Epidermal melanocyte (primary cell): ENCODE measurements around the gene ZMYND12.

Source experiments
- DNase-seq: peaks from one replicate; pipeline ENCODE4 v3.0.0; 2011; ENCODE audit warnings: low spot score; ENCODE audit not compliant: insufficient read length

The ZMYND12 gene

DNA sequence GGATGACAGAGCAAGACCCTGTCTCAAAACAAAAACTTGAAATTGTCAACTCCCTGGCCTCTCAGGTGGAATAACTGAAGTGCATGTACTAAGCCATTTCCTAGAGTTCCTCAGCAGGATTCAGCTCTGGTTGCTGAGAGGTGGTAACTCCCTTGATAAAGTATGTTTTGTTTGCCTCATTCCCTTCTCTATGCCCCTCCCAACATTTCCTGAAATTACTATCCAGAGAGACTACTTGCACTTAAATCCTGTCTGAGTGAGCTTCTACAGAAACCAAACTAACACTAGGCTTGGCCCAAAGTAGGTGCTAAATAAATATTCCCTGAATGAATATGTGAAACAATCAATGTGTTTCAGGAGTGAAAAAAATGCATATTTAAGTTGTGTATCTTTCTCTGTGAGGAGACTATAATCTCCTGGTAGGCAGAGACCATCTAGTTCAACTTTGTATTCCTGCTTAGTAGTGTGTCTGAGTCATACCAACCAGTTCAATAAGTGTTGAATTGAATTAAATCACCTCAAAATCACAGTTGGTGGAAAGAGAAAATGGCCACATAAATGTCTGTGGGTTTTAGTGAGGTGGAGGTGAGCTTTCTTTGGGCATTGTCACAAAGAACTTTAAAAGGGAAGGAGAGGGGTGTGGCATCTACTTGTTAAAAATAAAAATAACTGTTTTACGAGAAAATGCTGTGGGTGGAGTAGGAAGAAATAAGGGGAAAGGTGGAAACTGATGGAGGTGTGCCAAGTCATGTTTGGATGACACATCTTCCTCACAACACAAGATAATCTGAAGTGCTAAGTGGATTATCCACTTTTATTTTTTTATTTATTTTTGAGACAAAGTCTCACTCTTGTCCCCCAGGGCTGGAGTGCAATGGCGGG is 62.6 kb downstream of the ZMYND12 start:
- DNase-seq, result no peak

DNA sequence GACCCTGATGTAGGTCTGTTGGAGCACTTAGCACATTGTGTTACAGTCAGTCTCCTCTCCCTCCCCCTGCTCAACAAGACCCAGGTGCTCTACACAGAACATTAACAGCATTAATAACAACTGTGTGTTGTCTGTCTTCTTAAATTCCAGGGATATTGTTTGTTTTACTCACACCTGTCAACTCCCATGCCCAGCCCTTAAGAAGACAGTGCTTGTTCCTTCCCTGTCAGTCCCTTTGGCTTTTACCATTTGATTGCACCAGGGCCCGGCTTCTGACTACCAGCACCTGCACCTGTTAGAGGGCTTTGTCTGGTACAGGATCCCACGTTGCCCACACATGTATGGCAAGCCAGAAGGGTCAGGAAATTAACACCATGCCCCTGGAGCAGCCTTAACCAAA is 63.6 kb downstream of the ZMYND12 start:
- DNase-seq, result no peak

DNA sequence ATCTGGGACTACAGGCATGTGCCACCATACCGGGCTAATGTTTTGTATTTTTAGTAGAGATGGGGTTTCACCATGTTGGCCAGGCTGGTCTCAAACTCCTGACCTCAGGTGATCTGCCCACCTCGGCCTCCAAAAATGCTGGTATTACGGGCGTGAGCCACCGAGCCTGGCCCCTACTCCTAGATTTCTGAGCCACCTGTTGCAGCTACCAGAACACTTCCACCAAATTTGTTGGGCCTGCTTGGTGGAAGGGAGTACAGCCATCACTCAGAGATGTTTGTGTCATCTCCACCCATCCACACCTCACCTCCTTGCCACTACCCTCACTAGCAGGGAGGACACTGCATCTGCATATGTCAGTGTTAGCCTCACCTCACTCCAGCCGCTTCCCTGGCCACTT is 69.8 kb downstream of the ZMYND12 start:
- no peak for DNase-seq

DNA sequence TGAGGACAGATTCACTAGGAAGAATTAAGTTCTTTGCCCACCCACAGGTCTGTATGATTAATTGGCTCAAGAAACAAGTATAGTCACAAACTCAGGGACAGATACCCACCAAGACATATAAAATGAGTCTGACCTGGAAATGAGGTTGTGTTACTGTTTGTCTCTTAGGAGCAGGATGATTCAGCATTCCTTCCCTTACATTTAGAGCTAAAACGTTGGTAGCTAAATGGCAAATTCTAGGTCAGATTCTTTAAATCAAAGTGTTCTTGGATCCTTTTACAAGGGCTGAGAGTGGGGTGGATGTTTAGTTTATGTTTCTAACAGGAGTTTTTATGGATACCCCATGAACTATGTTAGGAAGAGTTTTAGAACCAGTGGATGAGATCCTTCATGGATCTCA is 70.5 kb downstream of the ZMYND12 start:
- no peak for DNase-seq

DNA sequence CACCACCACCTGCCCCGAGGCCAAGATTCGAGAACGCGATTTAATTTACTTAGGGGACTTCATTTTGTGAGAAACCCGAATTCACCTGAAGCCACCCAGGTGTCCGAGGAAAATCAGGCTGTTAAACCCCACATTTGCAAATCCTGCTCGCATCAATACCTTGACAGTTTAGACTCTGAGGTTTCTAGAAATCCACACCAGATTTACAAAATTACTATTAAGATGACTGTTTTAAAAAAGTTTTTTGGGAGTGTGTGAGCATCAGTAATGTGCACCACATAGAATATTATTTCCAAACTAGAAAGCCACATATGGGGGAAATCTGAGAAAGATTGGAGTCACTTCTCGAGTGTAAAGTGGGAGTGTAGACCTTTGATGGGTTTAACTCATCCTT is 74.5 kb downstream of the ZMYND12 start:
- no peak for DNase-seq

DNA sequence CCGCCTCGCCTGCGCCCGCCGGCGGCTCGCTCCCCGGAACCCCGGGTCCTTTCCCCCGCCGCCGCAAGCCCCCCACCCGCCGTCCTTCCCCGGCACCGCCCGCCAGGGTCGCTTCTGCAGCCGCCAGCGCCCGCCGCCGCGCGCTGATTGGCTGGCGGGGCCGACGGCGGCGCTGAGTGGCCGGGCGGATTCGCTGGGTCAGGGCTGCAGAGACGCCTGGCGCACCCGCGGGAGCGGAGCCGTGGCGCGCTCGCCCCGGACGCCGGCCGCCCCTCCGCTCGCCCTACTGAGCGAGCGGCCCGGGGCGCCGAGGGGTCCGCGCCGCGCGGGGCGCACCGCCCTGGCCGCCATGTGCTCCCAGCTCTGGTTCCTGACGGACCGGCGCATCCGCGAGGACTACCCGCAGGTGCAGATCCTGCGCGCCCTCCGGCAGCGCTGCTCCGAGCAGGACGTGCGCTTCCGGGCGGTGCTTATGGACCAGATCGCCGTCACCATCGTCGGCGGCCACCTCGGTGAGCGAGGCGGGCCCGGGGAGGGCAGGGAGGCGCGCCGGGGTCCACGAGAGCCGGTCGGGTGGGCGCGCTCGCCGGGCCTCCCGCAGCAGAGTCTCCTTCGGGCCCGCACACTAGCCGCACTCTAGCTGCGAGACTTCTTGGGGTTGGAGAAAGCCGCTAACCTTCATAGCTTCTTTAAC is 75.1 kb downstream of the ZMYND12 start, which contains the start of gene RIMKLA:
RIMKLA (plus strand) TSS at position 207 of the 694 bp plus-strand sequence; CDS start at position 350, 143 bp downstream.
- DNase-seq, result peak; percentile 72
